MM.1S (cell line): Measurements from ENCODE around the gene GK2.

ENCODE experiments used
- DNase-seq: peaks from one replicate; pipeline ENCODE4 v3.0.0-alpha.2; 2015
- H2AFZ ChIP-seq: fragments of 300-600 bp; sonication (generic); 2 replicates; pipeline ENCODE4 v1.6.0; 2016; ENCODE audit warnings: antibody characterized with exemption, low read length
- H3F3A ChIP-seq: fragments of 300-600 bp; sonication (generic); 2 replicates; pipeline ENCODE4 v1.6.1; 2016; ENCODE audit warnings: mild to moderate bottlenecking, antibody characterized with exemption, low read length, moderate library complexity, mixed read lengths; ENCODE audit not compliant: insufficient read depth
- H3K27ac ChIP-seq: fragments of 300-600 bp; sonication (generic); 2 replicates; pipeline ENCODE4 v1.5.1; 2016; ENCODE audit warnings: mild to moderate bottlenecking, low read length
- H3K27me3 ChIP-seq: fragments of 300-600 bp; sonication (generic); replicated peaks from 2 replicates; pipeline ENCODE4 v1.6.0; 2016; ENCODE audit warnings: low read length; ENCODE audit not compliant: insufficient read depth
- H3K36me3 ChIP-seq: fragments of 300-600 bp; sonication (generic); replicated peaks from 2 replicates; pipeline ENCODE4 v1.6.1; 2016; ENCODE audit warnings: mild to moderate bottlenecking, low read length, mixed read lengths; ENCODE audit not compliant: insufficient read depth
- H3K4me1 ChIP-seq: fragments of 300-600 bp; sonication (generic); 2 replicates; pipeline ENCODE4 v1.6.1; 2016; ENCODE audit warnings: low read length, mixed read lengths
- H3K4me2 ChIP-seq: fragments of 300-600 bp; sonication (generic); 2 replicates; pipeline ENCODE4 v1.6.0; 2016; ENCODE audit warnings: low read depth, low read length
- H3K4me3 ChIP-seq: fragments of 300-600 bp; sonication (generic); 2 replicates; pipeline ENCODE4 v1.5.1; 2016; ENCODE audit warnings: low read length, mixed read lengths
- H3K79me2 ChIP-seq: fragments of 300-600 bp; sonication (generic); 2 replicates; pipeline ENCODE4 v1.6.1; 2016; ENCODE audit warnings: mixed run types, low read length, mixed read lengths
- H3K9ac ChIP-seq: fragments of 300-600 bp; sonication (generic); 2 replicates; pipeline ENCODE4 v1.6.1; 2016; ENCODE audit warnings: low read length, mixed read lengths
- H3K9me2 ChIP-seq: fragments of 300-600 bp; sonication (generic); replicated peaks from 2 replicates; pipeline ENCODE4 v1.6.1; 2016; ENCODE audit warnings: mild to moderate bottlenecking, low read length, mixed read lengths; ENCODE audit not compliant: insufficient read depth
- H3K9me3 ChIP-seq: fragments of 300-600 bp; sonication (generic); replicated peaks from 2 replicates; pipeline ENCODE4 v1.6.1; 2016; ENCODE audit warnings: mild to moderate bottlenecking, low read length, mixed read lengths; ENCODE audit not compliant: insufficient read depth
- H4K20me1 ChIP-seq: fragments of 300-600 bp; sonication (generic); 2 replicates; pipeline ENCODE4 v1.6.1; 2016; ENCODE audit warnings: mild to moderate bottlenecking, low read length, moderate library complexity, mixed read lengths; ENCODE audit not compliant: insufficient read depth
- EZH2 ChIP-seq: fragments of 300-600 bp; sonication (generic); optimal IDR thresholded peaks from 2 replicates; pipeline ENCODE3; 2017; ENCODE audit warnings: low read depth, mild to moderate bottlenecking, antibody characterized with exemption, low read length, mixed read lengths
- EZH2phosphoT487 ChIP-seq: fragments of 300-600 bp; sonication (generic); IDR thresholded peaks from 2 replicates; pipeline ENCODE4 v1.6.1; 2018; ENCODE audit warnings: antibody characterized with exemption, low read length
- TF ChIP-seq, protein P1 (sequence below): fragments of 300-600 bp; sonication (generic); IDR thresholded peaks from 2 replicates; pipeline ENCODE4 v1.5.1; 2016; ENCODE audit warnings: antibody characterized with exemption, low read length, mixed read lengths

GK2 gene

DNA sequence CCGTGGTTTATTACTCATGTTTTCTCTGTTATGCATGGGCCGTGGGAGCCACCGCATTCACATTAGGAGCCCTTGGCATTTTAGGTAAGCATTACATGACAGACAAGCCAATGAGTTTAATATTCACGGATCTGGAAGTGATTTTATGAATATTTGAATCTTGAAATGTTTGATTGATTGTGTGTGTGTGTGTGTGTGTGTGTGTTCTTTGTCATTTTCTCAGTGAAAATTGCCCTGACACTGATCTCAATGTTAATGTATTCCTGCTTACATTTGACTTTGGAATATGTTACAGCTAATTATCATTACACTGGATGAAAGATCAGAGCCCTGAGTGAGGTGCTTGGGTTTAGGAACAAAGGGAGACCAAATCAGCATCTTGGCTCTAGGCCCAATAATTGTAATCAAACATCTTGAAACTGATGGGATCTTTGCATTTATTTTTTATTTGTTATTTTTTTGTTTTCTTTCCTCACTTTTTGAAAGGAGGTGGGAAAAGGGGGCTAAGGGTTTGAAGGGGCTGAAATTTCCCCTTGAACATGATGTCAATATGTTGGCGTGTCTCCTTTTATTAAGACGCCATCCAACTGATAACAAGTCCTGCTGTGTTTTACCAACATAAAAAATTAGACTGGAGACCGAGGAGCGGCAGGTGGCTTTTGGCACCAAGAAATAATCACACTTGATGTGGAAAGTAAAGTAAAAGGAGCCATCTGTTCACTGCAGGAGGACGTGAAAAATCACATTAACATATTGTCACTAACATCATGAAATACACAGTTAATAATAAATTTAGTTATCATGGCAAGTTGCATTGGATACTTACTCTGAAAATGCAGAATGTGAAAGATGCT, 5.2 kb upstream of the GK2 start:
- H3K36me3 ChIP-seq: no peaks in the 10 kb centered on the region
- no peaks in the 10 kb centered on the region for H3K9me3 ChIP-seq
- DNase-seq: no peak
- H3K9me2 ChIP-seq: no peaks in the 10 kb centered on the region
- no peak overlapping the region for H3K27ac ChIP-seq
- TF ChIP-seq, protein P1, sequence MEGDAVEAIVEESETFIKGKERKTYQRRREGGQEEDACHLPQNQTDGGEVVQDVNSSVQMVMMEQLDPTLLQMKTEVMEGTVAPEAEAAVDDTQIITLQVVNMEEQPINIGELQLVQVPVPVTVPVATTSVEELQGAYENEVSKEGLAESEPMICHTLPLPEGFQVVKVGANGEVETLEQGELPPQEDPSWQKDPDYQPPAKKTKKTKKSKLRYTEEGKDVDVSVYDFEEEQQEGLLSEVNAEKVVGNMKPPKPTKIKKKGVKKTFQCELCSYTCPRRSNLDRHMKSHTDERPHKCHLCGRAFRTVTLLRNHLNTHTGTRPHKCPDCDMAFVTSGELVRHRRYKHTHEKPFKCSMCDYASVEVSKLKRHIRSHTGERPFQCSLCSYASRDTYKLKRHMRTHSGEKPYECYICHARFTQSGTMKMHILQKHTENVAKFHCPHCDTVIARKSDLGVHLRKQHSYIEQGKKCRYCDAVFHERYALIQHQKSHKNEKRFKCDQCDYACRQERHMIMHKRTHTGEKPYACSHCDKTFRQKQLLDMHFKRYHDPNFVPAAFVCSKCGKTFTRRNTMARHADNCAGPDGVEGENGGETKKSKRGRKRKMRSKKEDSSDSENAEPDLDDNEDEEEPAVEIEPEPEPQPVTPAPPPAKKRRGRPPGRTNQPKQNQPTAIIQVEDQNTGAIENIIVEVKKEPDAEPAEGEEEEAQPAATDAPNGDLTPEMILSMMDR: no peak
- no peak for TF ChIP-seq EZH2phosphoT487
- TF ChIP-seq EZH2: no peak
- H3K4me2 ChIP-seq: no peak overlapping the region
- H3K4me3 ChIP-seq: no peak overlapping the region
- no peaks in the 10 kb centered on the region for H3K27me3 ChIP-seq
- H4K20me1 ChIP-seq: no peaks in the 10 kb centered on the region
- H3K9ac ChIP-seq: no peak overlapping the region
- no peak overlapping the region for H2AFZ ChIP-seq
- no peaks in the 10 kb centered on the region for H3F3A ChIP-seq
- no peaks in the 10 kb centered on the region for H3K79me2 ChIP-seq
- no peaks in the 10 kb centered on the region for H3K4me1 ChIP-seq

DNA sequence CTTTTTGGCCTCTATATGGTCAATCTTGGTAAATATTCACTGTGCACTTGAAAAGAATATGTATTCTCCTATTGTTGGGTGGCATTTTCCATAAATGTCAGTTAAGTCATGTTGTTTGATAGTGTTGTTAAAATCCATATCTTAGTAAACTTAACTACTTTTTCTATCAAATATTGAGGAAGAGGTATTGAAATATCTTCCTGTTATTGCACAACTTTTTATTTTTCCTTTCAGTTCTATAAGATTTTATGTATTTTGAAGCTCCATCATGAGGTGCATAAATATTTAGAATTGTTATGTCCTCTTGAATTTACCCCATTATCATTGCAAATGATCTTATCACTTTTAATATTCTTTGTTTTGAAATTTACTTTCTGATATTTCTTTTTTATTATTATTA, 3.4 kb downstream of the GK2 start:
- TF ChIP-seq, protein P1: no peak
- no peak for TF ChIP-seq EZH2phosphoT487
- TF ChIP-seq EZH2: no peak
- no peaks in the 10 kb centered on the region for H3K4me1 ChIP-seq
- H3K27ac ChIP-seq: no peak overlapping the region
- H3K36me3 ChIP-seq: no peaks in the 10 kb centered on the region
- no peaks in the 10 kb centered on the region for H3F3A ChIP-seq
- no peaks in the 10 kb centered on the region for H3K79me2 ChIP-seq
- H3K4me2 ChIP-seq: no peak overlapping the region
- no peak overlapping the region for H3K4me3 ChIP-seq
- H3K9me3 ChIP-seq: no peaks in the 10 kb centered on the region
- no peak overlapping the region for H2AFZ ChIP-seq
- no peaks in the 10 kb centered on the region for H4K20me1 ChIP-seq
- no peak overlapping the region for H3K9ac ChIP-seq
- DNase-seq: no peak
- no peaks in the 10 kb centered on the region for H3K9me2 ChIP-seq
- no peaks in the 10 kb centered on the region for H3K27me3 ChIP-seq

DNA sequence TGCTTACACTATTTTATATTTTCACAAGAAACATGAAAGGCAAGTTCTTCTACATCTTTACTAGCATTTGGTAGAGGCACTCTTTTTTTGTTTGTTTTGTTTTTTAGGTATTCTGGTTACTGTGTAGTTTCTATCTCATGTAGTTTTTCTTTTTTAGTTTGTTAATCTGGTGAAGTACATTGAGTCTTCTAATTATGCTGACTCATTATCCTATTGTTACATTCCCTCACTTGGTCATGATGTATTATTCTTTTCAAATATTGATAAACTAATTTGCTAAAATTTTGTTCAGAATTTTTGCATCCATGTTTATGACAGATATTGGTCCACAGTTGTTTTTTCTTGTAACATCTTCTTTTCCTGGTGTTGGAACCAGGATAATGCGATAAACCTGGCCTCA, 4.7 kb downstream of the GK2 start:
- TF ChIP-seq, protein P1: no peak
- TF ChIP-seq EZH2: no peak
- TF ChIP-seq EZH2phosphoT487: no peak
- H3K27ac ChIP-seq: no peak overlapping the region
- peaks cover 5% of the 10 kb centered on the region; the same call in 1 of the 2 replicates for H3K4me1 ChIP-seq
- no peak for DNase-seq
- H3K9me2 ChIP-seq: no peaks in the 10 kb centered on the region
- H3K4me3 ChIP-seq: no peak overlapping the region
- H2AFZ ChIP-seq: no peak overlapping the region
- H3K36me3 ChIP-seq: no peaks in the 10 kb centered on the region
- H3K4me2 ChIP-seq: no peak overlapping the region
- no peaks in the 10 kb centered on the region for H3K27me3 ChIP-seq
- H3K79me2 ChIP-seq: no peaks in the 10 kb centered on the region
- H3K9me3 ChIP-seq: no peaks in the 10 kb centered on the region
- no peak overlapping the region for H3K9ac ChIP-seq
- no peaks in the 10 kb centered on the region for H3F3A ChIP-seq
- H4K20me1 ChIP-seq: no peaks in the 10 kb centered on the region
